Measurements from ENCODE around the gene PLXNB2.

Gene PLXNB2

DNA sequence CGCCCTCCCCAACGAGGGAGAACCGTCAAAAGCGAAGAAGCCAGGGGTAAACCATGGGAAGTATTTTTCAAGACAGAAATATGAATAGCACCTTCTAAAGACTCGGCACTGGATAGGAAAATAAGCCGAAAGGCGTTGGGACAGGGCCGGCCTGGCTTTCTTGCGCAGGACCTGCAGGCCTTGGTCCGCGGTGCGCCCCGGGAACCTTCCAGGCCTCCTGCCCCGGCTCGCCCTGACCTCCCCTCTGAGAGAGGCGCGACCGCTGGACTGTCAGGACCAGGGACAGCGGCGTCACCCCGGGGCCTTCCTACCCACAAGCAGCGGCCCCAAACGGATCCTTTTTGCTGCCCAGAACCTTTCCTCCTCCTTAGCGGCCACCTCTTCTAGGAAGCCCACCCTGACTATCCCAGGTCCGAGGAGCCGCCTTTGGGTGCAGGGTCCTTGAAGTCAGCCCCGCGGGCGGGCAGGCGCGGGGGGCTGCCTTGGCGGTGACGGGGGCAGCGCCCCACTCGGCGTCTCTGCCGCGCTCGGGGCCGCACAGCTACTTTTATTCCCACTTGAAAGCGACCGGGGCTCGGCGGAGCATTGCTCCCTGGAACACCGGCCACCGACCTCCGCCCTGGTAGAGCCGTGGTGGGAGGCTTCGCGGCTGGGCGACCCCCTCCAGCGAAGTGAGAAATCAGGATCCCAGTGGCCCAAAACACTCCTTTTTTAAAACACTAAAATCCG, 36.6 kb downstream of the PLXNB2 start:
- Mint-ChIP-seq H3K9me3 (no peaks in the 10 kb centered on the region), H3K27me3 (peaks cover 63% of the 10 kb centered on the region), H3K4me1 (peaks cover 19% of the 10 kb centered on the region), H3K4me3 (peak overlapping the region; percentile 67), H3K36me3 (no peaks in the 10 kb centered on the region), H3K27ac (peak overlapping the region; percentile 49)
- DNase-seq: peak; percentile 85
- CTCF ChIA-PET: no interaction called here

DNA sequence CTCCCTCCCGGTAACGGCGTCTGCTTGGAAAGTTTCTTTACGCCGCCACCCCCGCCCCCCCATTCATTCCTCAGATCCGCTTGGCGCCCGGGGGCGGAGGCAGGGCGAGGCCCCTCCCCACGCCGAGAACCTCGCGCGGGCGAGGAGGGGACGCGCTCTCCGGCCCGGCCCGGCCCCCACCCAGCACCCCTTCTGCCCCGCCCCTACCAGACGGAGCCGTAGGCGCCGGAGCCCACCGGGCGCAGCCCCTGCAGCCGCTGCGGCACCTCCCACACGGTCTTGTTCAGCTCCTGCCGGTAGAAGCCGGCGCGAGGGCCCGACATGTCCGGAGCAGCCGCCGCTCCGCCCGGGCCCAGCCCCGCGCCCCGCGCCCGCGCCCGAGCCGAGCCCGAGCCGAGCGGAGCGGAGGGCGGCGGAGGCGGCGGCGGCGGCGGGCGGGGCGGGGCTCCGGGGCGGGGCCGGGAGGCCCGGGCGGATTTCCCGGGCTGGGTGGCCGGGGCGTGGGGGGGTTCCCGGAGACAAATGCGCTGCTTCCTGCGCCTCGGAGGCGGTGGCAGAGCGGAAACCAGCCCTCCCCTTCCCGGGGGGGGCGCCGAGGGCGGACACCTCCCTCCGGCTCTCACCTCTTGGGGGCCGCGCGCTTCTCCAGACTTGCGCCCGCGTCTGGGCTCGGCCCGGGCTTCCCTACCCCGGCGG, 37.3 kb downstream of the PLXNB2 start, which contains the start of gene MAPK11:
Gene MAPK11 (minus strand): TSS at position 411 of the 696 bp plus-strand sequence. CDS start 88 bp downstream, at position 323.
- H3K27ac Mint-ChIP-seq: peak within 1 kb of the TSS; percentile 49

DNA sequence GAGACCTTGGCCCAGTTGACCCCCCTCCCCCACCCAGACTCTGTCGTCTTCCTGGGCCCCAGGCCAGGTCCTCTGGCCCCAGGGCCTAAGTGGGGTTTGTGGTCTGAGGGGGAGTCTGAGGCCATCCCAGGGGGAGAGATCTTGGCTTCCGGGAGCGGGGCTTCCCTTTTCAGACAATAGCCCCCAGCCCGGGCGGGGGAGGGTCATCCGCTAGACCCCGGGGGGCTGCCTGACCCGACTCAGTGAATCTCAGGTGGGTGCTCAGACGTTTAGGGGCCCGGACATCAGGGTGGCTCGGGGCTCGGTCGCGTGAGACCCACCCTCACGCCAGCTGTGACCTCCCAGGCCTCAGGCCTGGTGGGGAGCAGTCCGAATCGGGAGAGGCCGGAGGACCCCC, 37.9 kb downstream of the PLXNB2 start:
- CTCF ChIA-PET: no interaction called here
- Mint-ChIP-seq H3K27ac (no peak overlapping the region), H3K9me3 (no peaks in the 10 kb centered on the region), H3K27me3 (peaks cover 68% of the 10 kb centered on the region), H3K4me3 (peak overlapping the region; percentile 67), H3K4me1 (peaks cover 19% of the 10 kb centered on the region), H3K36me3 (no peaks in the 10 kb centered on the region)
- DNase-seq: no peak

More for the DNA sequence above, 37.3 kb downstream of the PLXNB2 start, which contains the start of gene MAPK11:
- Mint-ChIP-seq H3K27me3 (peaks cover 66% of the 10 kb centered on the region), H3K9me3 (no peaks in the 10 kb centered on the region), H3K4me1 (peaks cover 19% of the 10 kb centered on the region), H3K36me3 (no peaks in the 10 kb centered on the region), H3K4me3 (peak within 1 kb of the TSS; percentile 67)
- CTCF ChIA-PET: no interaction called here
- peak; percentile 84 for DNase-seq

DNA sequence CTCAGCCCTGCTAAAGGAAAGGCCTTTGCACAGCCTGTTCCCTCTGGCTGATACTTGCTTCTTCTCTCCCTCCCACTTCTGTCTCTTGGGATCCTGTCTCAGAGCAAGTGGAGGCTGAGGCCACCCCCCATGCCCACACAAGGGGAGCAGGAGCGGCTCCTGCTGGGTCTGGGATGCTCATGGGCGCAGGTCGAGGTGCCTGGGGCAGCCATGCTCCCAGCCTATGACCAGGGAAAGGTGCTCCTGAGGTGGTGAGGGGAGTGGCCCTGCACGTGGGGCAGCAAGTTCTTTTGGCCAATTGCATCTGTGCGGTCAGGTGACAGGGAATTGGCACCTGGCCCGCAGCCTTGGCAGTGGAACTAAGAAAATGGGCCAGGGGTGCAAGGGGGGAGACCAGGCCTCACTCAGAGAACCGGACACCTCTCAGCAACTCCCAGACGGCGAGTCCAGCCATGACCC, 38.8 kb downstream of the PLXNB2 start:
- no peak for DNase-seq
- Mint-ChIP-seq H3K4me3 (no peak overlapping the region), H3K36me3 (no peaks in the 10 kb centered on the region), H3K27ac (no peak overlapping the region), H3K27me3 (peaks cover 70% of the 10 kb centered on the region), H3K4me1 (peaks cover 19% of the 10 kb centered on the region), H3K9me3 (no peaks in the 10 kb centered on the region)
- CTCF ChIA-PET: interaction anchor here (1.5 kb wide), 1 partner anchor 25 kb away, joined by 5 read pairs; no protein-coding TSS in a partner anchor

DNA sequence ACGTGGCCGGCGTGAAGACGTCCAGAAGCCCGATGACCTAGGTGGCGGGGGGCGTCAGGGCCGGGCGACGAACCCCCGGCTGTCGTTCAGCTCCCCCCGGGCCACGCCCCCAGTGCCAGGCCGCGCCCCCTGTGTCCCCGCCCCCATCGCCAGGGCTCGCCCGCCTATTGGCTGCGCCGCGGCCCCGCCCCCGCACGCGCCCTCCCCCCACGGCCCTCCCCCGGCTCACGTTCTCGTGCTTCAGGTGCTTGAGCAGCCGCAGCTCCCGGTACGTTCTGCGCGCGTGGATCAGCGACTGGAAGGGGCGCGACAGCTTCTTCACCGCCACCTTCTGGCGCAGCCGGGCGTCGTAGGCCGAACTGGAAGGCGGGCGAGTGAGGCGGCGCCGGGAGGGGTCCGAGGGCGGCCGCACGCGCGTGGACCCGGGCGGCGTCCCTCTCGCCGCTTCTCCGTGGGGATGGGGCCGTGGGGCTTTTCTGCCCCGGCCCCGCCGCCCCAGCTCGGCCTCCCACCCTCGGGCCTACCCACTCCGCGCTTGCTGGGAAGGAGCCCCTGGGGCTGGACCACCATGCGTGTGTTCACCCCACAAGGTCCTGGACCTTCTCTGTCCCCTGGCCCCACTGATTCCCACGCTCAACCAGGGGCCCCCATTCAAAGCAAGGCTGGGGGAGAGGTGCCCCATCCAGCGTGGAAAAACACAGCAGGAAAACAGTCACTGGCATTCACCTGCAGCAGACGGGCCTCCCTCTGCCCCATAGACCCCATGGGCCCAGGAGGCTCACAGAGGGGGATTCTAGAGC, 39.7 kb downstream of the PLXNB2 start:
- Mint-ChIP-seq H3K27ac (no peak overlapping the region), H3K27me3 (peaks cover 70% of the 10 kb centered on the region), H3K4me3 (no peak overlapping the region), H3K4me1 (peaks cover 19% of the 10 kb centered on the region), H3K36me3 (no peaks in the 10 kb centered on the region), H3K9me3 (no peaks in the 10 kb centered on the region)
- DNase-seq: peak; percentile 64
- CTCF ChIA-PET: interaction anchor here (1.0 to 1.5 kb wide), 3 partner anchors 17 to 192 kb away, joined by 3 to 5 read pairs (median 4); partner anchors contain the start of gene HDAC10

DNA sequence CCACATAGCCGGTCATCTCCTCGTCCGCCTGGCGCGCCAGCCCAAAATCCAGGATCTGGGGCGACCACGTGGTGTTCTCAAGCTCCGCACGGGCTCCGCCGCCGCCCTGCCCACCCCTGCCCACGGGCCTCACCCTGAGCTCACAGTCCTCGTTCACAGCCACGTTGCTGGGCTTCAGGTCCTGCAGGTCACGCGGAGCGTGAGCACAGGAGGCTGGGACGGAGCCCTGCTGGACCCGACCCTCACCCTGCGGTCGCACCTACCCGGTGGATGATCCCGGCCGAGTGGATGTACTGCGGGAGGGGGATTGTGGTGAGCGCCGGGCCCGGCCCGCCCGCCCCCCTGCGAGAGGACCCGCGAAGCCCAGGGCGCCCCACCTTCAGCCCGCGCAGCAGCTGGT, 40.5 kb downstream of the PLXNB2 start:
- Mint-ChIP-seq H3K27ac (no peak overlapping the region), H3K4me3 (no peak overlapping the region), H3K9me3 (no peaks in the 10 kb centered on the region), H3K36me3 (no peaks in the 10 kb centered on the region), H3K27me3 (peaks cover 70% of the 10 kb centered on the region), H3K4me1 (peaks cover 26% of the 10 kb centered on the region)
- DNase-seq: no peak
- CTCF ChIA-PET: interaction anchor here (1.2 to 1.5 kb wide), 2 partner anchors 23 to 193 kb away, joined by 3 to 5 read pairs; no protein-coding TSS in a partner anchor

DNA sequence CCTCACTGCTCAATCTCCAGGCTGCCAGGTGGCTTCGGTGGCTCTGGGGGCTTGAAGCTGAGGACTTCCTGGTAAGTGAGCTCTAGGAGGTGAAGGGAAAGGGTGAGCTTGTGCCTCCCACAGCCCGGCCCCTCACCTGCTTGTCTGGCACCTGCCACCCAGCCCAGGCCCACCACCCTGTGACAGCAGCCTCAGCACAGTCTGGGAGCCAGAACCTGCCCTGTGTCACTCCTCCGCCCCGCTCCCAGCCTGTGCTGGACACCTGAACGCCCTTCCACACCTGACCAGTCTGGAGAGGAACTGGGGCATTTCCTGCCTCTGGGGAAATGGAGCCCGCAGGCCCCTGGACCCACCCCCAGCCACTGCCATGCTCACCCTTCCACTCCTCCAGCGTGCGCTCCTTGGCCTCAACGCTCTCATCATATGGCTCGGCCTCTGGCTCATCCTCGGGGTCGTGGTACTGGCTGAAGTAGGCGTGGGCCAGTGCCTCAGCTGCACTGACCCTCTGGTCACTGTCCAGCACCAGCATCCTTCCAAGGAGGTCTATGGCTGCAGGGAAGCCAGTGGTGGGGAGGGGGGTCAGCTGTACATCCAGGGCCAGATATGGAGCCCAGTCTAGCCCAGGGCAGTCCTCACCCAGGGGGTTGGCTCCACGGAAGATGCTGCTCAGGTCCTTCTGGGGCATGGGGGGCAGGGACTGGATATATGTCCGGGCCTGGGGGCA, 42.3 kb downstream of the PLXNB2 start:
- DNase-seq: no peak
- no peaks in the 10 kb centered on the region for H3K36me3 Mint-ChIP-seq
- no peaks in the 10 kb centered on the region for H3K9me3 Mint-ChIP-seq
- no peak overlapping the region for H3K4me3 Mint-ChIP-seq
- no peak overlapping the region for H3K27ac Mint-ChIP-seq
- peaks cover 70% of the 10 kb centered on the region for H3K27me3 Mint-ChIP-seq
- CTCF ChIA-PET: interaction anchor here (1.0 kb wide), 1 partner anchor 76 kb away, joined by 3 read pairs; no protein-coding TSS in a partner anchor
- peaks cover 20% of the 10 kb centered on the region for H3K4me1 Mint-ChIP-seq

DNA sequence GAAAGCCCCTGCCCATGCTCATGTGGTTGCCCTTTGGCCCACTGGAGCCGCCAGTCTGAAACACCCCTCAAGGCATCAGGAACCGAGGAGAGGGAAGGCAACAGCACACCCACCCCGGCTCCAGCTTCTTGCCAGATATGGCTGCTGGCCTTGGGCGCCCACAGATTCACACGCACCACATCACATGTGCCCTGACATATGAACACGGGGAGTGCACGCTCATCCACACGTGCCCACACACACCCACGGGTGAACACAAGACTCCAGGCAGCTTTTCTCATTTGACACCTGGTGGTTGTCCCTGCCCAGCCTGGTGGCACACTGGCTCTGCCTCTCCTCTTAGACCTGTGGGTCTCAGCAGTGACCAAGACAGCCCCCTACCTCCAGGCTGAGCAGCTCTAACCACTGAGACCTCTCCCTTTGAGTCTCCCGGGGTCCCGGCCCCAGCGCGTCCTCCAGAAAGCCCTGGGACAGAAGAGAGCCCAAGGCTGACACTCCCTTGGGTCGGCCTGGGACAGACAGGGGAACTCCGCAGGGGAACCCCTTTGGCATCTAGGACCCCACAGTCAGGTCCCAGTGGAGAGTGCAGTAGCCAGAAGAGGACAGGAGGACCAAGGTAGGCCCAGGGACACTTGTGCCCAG, 43.2 kb downstream of the PLXNB2 start:
- H3K4me3 Mint-ChIP-seq: no peak overlapping the region
- no peak overlapping the region for H3K27ac Mint-ChIP-seq
- no peaks in the 10 kb centered on the region for H3K36me3 Mint-ChIP-seq
- CTCF ChIA-PET: interaction anchor here (1.0 to 2.1 kb wide), 2 partner anchors 11 to 77 kb away, joined by 3 to 7 read pairs; no protein-coding TSS in a partner anchor
- peaks cover 17% of the 10 kb centered on the region for H3K4me1 Mint-ChIP-seq
- DNase-seq: no peak
- H3K9me3 Mint-ChIP-seq: no peaks in the 10 kb centered on the region
- peaks cover 75% of the 10 kb centered on the region for H3K27me3 Mint-ChIP-seq

DNA sequence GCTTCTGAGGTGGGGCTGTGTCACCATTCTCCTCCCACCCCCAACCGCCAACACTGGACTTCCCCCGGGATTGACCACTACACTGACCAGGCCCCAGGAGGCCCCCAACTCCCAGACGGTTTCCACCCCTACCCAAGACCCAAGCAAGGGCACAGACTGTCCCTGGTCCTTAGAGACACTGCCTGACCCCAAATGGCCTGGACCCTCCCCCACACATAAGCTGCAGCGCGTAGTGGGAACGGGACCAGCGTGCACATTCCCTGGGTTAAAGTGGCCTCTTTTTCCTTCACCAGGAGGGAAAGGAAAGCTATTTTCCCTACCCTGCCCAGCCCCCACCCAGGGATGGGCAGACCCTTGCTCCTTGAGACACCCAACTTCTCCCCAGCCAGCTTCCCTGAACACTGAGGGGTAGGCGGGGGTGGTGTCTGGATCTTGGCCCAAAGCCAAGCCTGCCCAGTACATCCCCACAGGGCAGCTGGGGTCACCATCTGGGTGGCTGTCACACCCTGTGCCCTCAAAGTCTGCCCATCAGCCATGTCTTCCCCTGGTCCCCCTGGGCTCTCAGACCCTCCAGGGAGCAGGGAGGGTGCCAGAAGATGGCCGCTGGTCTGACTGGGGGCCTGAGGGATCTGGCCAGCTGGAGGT, 44.4 kb downstream of the PLXNB2 start:
- CTCF ChIA-PET: interaction anchor here (1.1 to 2.1 kb wide), 3 partner anchors 10 to 79 kb away, joined by 4 to 7 read pairs (median 5); partner anchors contain the start of gene HDAC10
- Mint-ChIP-seq H3K4me3 (no peak overlapping the region), H3K27ac (no peak overlapping the region), H3K4me1 (peaks cover 9% of the 10 kb centered on the region), H3K36me3 (no peaks in the 10 kb centered on the region), H3K27me3 (peaks cover 74% of the 10 kb centered on the region), H3K9me3 (no peaks in the 10 kb centered on the region)
- DNase-seq: no peak

DNA sequence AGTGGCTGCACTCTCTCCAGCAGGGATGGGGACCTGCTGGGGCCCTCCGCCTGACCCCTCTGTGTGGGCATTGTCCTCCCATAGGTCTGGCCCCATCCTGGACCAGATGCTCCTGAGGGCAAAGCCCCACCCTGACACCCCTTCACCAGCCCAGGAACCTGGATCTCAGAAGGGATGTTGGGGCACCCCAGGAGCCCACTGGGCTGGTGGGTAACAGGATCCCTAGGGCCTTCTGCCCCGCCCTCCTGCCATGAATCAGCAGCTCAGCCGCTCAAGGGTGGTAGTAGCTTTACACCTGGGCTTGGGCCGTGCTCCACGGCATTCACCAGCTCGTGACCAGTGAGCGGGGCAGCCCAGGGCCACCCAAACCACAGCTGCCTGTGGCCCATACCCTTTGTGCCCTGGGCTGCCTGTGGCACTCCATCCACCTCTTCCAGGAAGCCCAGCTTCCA, 45.0 kb downstream of the PLXNB2 start:
- CTCF ChIA-PET: interaction anchor here (1.1 to 2.1 kb wide), 3 partner anchors 10 to 80 kb away, joined by 4 to 7 read pairs (median 5); partner anchors contain the start of gene HDAC10
- peaks cover 7% of the 10 kb centered on the region for H3K4me1 Mint-ChIP-seq
- no peaks in the 10 kb centered on the region for H3K36me3 Mint-ChIP-seq
- H3K4me3 Mint-ChIP-seq: peak overlapping the region; percentile 56
- H3K27me3 Mint-ChIP-seq: peaks cover 73% of the 10 kb centered on the region
- no peaks in the 10 kb centered on the region for H3K9me3 Mint-ChIP-seq
- DNase-seq: no peak
- H3K27ac Mint-ChIP-seq: no peak overlapping the region

DNA sequence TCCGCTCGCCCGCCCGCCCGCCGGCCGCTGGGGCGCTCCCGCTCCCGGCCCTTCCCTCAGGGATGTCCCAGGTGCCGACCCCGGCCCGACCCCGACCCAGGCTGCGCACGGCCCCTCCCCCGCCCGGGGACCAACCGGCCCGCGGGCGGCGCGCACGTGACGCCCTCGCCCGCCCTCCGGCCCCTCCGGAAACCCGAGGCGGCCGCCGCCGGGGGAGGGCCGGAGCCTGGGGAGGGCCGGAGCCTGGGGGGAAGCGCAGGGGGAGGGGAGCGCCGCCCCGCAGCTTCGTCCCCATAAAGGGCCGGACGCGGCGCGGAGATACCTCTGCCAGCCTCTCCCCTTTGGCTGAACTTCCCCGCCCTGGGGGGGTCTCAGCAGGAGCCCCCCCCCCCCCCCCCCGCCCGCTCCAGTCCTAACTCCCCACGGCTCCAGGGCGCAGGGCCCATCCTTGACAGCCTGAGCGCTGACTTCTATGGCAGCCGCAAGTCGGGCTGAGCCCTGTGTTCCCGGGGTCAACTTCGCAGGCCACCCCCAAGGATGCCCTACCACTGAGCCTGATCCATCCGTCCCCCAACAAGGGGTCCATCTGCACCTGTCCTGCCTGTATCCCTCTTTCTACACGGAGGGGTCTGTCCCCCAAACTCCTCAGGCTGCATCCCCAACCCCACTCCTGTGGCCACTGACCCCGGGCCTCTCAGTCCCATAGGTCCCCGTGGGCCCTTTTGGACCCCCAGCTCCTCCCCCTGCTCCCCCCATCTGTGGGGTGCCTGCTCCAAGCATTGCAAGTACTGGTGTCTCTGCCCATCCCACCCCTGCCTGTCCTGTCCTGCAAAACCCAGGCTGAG, 45.6 kb downstream of the PLXNB2 start, which contains the start of gene MAPK12:
Gene MAPK12 (minus strand): TSS at position 69 of the 845 bp plus-strand sequence. CDS start 174 bp downstream, outside the sequence.
- H3K27me3 Mint-ChIP-seq: peaks cover 76% of the 10 kb centered on the region
- H3K4me1 Mint-ChIP-seq: peaks cover 7% of the 10 kb centered on the region
- H3K4me3 Mint-ChIP-seq: peak within 1 kb of the TSS; percentile 56
- H3K36me3 Mint-ChIP-seq: no peaks in the 10 kb centered on the region
- H3K9me3 Mint-ChIP-seq: no peaks in the 10 kb centered on the region
- DNase-seq: no peak
- H3K27ac Mint-ChIP-seq: no peak within 1 kb of the TSS
- CTCF ChIA-PET: interaction anchor here (1.1 to 2.1 kb wide), 4 partner anchors 9 to 80 kb away, joined by 3 to 7 read pairs (median 4); partner anchors contain the start of gene HDAC10

Measured in activated naive CD4-positive, alpha-beta T cell treated with anti-CD3 and anti-CD28 coated beads, Interleukin-2, amount 10 ng/mL, durations not matched to agents 7 days and 5 days (primary cell).